Activated naive CD8-positive, alpha-beta T cell treated with anti-CD3 and anti-CD28 coated beads, Interleukin-2, amount 10 ng/mL, durations not matched to agents 7 days and 5 days (primary cell): Measurements from ENCODE around the gene GBP6. TPM values are rescaled to one million over a fixed set of nuclear protein-coding genes. Genes with fewer than 3 reads are reported as not detected.
A peak's percentile ranks its signal among the peaks of the same experiment; 100 is the strongest.
"Not testable (repeated sequence)": the region's sequence is repeated elsewhere in the genome, so short reads cannot be mapped to it uniquely, and the experiment has no call there.

Experiments used
- ATAC-seq: fragments of 150-1000 bp; cut with Tn5 transposase; one replicate; pipeline ENCODE4 v1.10.0; 2021; ENCODE audit warnings: low read depth, moderate library complexity
- POLR2A ChIA-PET: fragments of 350-600 bp; sonication (Branson Sonifier 250); formaldehyde crosslinking; loops from one replicate; lab custom pipeline; 2021; ENCODE audit warnings: antibody characterized with exemption; lab: Charles Lee
- DNase-seq: peaks from one replicate; pipeline ENCODE4 v3.0.0; 2021
- H3K27ac Mint-ChIP-seq: one replicate; pipeline ENCODE4 v1.8.0; 2022; ENCODE audit warnings: mild to moderate bottlenecking, mixed read lengths
- H3K27me3 Mint-ChIP-seq: one replicate; pipeline ENCODE4 v1.8.0; 2022; ENCODE audit warnings: mild to moderate bottlenecking, moderate library complexity, mixed read lengths
- H3K36me3 Mint-ChIP-seq: one replicate; pipeline ENCODE4 v1.8.0; 2021; ENCODE audit warnings: mild to moderate bottlenecking, mixed read lengths
- H3K4me1 Mint-ChIP-seq: one replicate; pipeline ENCODE4 v1.8.0; 2021; ENCODE audit warnings: mixed read lengths
- H3K4me3 Mint-ChIP-seq: one replicate; pipeline ENCODE4 v1.8.0; 2022; ENCODE audit warnings: mild to moderate bottlenecking, moderate library complexity, mixed read lengths
- H3K9me3 Mint-ChIP-seq: one replicate; pipeline ENCODE4 v1.8.0; 2021; ENCODE audit warnings: mixed read lengths
- total RNA-seq, 2 experiments: library from RNA; stranded (reverse); gene quantifications; one replicate each; pipeline ENCODE4 v1.2.3, GENCODE V29; 2021

Gene GBP6, protein sequence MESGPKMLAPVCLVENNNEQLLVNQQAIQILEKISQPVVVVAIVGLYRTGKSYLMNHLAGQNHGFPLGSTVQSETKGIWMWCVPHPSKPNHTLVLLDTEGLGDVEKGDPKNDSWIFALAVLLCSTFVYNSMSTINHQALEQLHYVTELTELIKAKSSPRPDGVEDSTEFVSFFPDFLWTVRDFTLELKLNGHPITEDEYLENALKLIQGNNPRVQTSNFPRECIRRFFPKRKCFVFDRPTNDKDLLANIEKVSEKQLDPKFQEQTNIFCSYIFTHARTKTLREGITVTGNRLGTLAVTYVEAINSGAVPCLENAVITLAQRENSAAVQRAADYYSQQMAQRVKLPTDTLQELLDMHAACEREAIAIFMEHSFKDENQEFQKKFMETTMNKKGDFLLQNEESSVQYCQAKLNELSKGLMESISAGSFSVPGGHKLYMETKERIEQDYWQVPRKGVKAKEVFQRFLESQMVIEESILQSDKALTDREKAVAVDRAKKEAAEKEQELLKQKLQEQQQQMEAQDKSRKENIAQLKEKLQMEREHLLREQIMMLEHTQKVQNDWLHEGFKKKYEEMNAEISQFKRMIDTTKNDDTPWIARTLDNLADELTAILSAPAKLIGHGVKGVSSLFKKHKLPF
- total RNA-seq, result under 1 TPM; 0.23 to 0.47 TPM

DNA sequence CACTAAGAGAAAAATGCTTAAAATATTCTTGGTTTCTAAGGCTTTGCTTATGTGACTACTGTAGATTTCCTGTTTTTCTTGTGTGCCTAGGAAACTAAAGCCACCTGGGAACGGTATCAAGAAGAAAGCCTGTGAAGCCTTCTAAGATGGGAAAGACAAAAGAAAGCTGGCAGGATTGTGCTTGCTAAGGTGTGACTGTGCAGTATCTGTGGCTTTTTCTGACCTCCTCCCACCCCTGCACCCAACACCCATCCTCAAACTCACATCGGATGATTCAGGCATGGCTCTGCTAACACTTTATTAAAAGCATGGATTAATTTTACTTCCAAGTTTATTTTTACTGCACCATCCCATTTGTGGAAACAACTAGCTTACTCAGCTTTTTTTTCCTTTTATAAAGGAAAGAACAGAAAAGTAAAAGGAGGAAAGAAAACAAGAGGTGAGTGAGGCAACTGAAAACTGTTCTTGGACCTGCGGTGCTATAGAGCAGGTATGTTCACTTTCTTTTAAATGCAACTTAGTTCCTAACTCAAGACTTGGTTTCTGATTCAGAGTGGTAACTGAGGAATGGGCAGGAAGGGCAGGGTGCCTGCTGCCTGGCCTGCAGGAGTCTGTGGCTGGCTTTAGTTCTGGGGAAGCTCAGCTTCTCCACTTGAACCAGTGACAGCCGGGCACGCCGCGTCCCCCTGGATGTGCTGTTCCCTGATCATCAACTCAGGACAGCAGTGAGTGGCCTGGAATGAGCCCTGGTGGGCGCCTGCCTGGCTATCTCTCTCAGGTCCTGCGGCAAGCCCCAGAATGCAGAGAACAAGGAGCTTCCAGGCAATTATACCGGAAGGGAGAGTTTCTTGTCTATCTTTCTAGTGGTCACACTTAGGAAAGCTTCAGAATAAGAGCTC, at the start of gene GBP6:
GBP6 (plus strand) TSS at position 422 of the 899 bp plus-strand sequence. CDS start 4,493 bp downstream, outside the sequence.
- peak within 1 kb of the TSS; percentile 66 for H3K27ac Mint-ChIP-seq
- peak within 1 kb of the TSS; percentile 52 for H3K4me3 Mint-ChIP-seq
- H3K9me3 Mint-ChIP-seq, result peaks cover under 1% of the 10 kb centered on the region
- ATAC-seq, result no peak
- no peak for DNase-seq
- peaks cover 16% of the 10 kb centered on the region for H3K4me1 Mint-ChIP-seq
- no peaks in the 10 kb centered on the region for H3K36me3 Mint-ChIP-seq
- POLR2A ChIA-PET, result interaction anchor here (1.1 kb wide), 1 partner anchor 342 kb away, joined by 4 read pairs; no protein-coding TSS in a partner anchor
- H3K27me3 Mint-ChIP-seq, result peaks cover 2% of the 10 kb centered on the region

DNA sequence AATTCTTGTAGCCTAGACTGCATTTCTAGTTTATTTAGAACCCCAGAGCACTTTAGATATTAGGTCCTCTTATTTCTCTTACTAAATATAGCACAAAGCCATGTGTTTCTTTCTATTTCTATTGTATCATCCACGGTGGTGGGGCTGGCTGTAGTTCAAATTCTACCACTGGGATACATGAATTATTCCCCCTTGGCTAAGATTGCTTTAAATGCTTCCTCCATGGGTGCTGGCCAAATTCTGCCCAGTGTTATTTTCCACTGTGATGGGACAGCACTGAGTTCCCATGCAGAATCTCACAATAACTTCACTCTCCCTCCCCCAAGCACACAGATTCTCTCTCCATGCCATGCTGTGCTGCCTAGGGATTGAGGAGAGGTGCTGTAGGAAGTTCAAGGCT, 41.5 kb upstream of the GBP6 start:
- H3K27ac Mint-ChIP-seq, result no peak overlapping the region
- H3K9me3 Mint-ChIP-seq, result peaks cover 51% of the 10 kb centered on the region
- H3K4me1 Mint-ChIP-seq, result no peaks in the 10 kb centered on the region
- DNase-seq, result no peak
- POLR2A ChIA-PET, result interaction anchor here (0.9 kb wide), 1 partner anchor 12 kb away, joined by 3 read pairs; no protein-coding TSS in a partner anchor
- H3K36me3 Mint-ChIP-seq, result peaks cover 39% of the 10 kb centered on the region
- ATAC-seq, result no peak
- no peak overlapping the region for H3K4me3 Mint-ChIP-seq
- H3K27me3 Mint-ChIP-seq, result no peaks in the 10 kb centered on the region

DNA sequence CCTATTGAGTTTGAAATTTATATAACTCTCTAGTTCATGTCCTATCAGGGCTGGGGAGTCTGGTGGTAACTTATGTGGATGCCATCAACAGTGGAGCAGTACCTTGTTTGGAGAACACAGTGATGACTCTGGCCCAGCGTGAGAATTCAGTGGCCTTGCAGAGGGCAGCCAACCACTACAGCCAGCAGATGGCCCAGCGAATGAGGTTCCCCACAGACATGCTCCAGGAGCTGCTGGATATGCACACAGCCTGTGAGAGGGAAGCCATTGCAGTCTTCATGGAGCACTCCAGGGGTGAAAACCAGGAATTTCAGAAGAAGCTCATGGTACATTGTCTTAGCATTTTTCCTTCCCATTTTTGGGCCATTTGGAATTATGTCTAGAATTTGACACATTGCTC, 32.0 kb upstream of the GBP6 start:
- no peaks in the 10 kb centered on the region for H3K27me3 Mint-ChIP-seq
- peaks cover 21% of the 10 kb centered on the region for H3K36me3 Mint-ChIP-seq
- H3K4me3 Mint-ChIP-seq, result no peak overlapping the region
- POLR2A ChIA-PET, result no interaction called here
- ATAC-seq, result no peak
- peaks cover 5% of the 10 kb centered on the region for H3K4me1 Mint-ChIP-seq
- no peak overlapping the region for H3K27ac Mint-ChIP-seq
- peaks cover 25% of the 10 kb centered on the region for H3K9me3 Mint-ChIP-seq
- no peak for DNase-seq

DNA sequence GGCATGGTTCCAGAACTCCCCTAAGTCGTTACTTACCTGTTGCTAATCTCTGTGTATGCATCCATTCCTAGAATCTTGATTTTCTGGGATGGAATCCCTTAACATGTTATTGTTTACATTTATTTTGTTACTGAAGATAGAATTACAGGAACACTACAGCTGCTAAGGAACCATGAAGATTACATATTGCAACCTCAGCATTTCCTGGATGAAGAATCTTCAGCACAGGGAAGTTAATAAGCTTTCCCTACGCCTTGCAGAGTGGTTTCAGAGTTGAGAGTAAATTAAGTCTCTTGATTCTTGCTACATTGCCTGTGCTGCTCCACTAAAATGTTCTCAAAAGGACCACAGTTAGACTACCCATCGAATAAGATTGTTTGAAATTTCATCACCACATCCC, 31.4 kb upstream of the GBP6 start:
- POLR2A ChIA-PET, result no interaction called here
- Mint-ChIP-seq H3K4me3 (no peak overlapping the region), H3K4me1 (peaks cover 5% of the 10 kb centered on the region), H3K27ac (no peak overlapping the region), H3K9me3 (peaks cover 21% of the 10 kb centered on the region), H3K27me3 (no peaks in the 10 kb centered on the region), H3K36me3 (peaks cover 17% of the 10 kb centered on the region)
- ATAC-seq (no peak), DNase-seq (no peak)

DNA sequence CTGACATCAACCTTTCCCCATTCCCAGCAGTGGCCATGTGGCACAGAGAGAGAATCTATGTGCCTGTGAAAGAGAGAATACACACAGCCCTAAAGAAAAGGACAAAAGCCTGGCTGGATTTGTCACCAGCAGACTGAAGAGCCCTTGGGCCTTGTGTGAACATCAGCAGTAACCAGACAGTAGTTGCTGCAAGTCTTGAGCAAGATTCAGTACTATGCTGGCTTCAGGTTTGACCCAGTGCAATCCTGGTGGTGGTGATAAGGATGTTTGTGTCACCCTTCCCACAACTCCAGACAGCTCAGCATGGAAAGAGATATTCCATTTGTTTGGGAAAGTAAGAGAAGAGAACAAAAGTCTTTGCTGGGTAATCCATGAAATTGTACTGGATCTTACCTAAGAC, 28.4 kb upstream of the GBP6 start:
- Mint-ChIP-seq H3K4me1 (peaks cover 5% of the 10 kb centered on the region), H3K27ac (no peak overlapping the region), H3K36me3 (peaks cover 13% of the 10 kb centered on the region), H3K4me3 (no peak overlapping the region), H3K9me3 (peaks cover 19% of the 10 kb centered on the region), H3K27me3 (no peaks in the 10 kb centered on the region)
- DNase-seq (no peak), ATAC-seq (no peak)
- POLR2A ChIA-PET, result no interaction called here

DNA sequence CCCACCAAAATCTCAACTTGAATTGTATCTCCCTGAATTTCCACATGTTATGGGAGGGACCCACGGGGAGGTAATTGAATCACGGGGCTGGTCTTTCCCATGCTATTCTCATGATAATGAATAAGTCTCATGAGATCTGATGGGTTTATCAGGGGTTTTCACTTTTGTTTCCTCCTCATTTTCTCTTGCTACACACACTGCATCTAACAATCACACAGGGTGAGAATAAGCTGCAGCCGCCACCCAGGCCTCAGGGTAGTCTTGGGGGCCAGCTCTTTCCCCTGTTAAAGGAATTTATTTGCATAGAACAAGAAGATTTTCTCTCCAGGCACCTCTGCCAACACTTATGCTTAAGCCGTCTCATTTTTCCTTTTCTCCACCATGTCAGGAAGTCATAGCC, 26.0 kb upstream of the GBP6 start:
- no peak for DNase-seq
- POLR2A ChIA-PET, result no interaction called here
- Mint-ChIP-seq H3K9me3 (peaks cover 15% of the 10 kb centered on the region), H3K27ac (no peak overlapping the region), H3K36me3 (peaks cover 11% of the 10 kb centered on the region), H3K4me1 (no peaks in the 10 kb centered on the region), H3K27me3 (no peaks in the 10 kb centered on the region), H3K4me3 (no peak overlapping the region)
- ATAC-seq, result no peak

DNA sequence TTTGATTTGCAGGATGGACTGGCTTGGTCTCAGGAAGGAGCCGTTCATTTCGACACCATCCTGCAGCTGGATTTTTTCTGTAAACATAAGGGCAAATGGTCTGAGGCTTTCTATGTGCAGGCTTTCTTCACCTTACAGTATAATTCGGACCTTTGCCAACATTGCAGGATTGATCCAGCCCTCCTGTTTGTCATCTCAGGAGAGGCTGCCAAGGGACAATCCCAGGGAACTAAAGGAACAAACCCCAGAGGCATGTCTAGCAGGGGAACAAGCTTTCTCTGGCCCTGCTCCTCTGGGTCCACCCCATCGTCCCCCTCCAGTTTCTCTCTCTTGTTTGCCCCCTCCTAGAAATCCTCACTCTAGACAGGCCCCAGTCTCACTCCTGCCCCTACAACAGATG, 24.8 kb upstream of the GBP6 start:
- ATAC-seq (no peak), DNase-seq (no peak)
- peaks cover 13% of the 10 kb centered on the region for H3K36me3 Mint-ChIP-seq
- POLR2A ChIA-PET, result no interaction called here
- H3K4me1 Mint-ChIP-seq, result no peaks in the 10 kb centered on the region
- H3K9me3 Mint-ChIP-seq, result peaks cover 20% of the 10 kb centered on the region
- no peaks in the 10 kb centered on the region for H3K27me3 Mint-ChIP-seq
- no peak overlapping the region for H3K27ac Mint-ChIP-seq
- H3K4me3 Mint-ChIP-seq, result no peak overlapping the region

DNA sequence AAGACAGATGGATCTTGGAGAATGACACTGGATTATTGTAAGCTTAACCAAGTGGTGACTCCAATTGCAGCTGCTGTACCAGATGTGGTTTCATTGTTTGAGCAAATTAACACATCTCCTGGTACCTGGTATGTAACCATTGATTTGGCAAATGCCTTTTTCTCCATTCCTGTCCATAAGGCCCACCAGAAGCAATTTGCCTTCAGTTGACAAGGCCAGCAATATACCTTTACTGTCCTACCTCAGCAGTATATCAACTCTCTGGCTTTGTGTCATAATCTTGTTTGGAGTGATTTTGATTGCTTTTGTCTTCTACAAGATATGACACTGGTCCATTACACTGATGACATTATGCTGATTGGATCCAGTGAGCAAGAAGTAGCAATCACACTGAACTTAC, 18.4 kb upstream of the GBP6 start:
- POLR2A ChIA-PET, H3K27ac Mint-ChIP-seq, H3K36me3 Mint-ChIP-seq, H3K4me3 Mint-ChIP-seq, DNase-seq, H3K27me3 Mint-ChIP-seq, H3K4me1 Mint-ChIP-seq, ATAC-seq: not testable (repeated sequence)
- peaks cover 19% of the 10 kb centered on the region for H3K9me3 Mint-ChIP-seq

DNA sequence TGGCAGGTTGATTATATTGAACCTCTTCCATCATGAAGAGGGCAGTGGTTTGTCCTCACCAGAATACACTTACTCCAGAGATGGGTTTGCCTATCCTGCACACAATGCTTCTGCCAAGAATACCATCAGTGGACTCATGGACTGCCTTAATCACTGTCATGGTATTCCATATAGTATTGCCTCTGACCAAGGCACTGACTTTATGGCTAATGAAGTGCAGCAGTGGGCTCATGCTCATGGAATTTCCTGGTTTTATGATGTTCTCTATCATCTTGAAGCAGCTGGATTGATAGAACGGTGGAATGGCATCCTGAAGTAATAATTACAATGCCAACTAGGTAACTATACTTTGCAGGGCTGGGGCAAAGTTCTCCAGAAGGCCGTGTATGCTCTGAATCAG, 16.6 kb upstream of the GBP6 start:
- DNase-seq (no peak), ATAC-seq (no peak)
- Mint-ChIP-seq H3K4me3 (no peak overlapping the region), H3K27ac (no peak overlapping the region), H3K9me3 (peaks cover 19% of the 10 kb centered on the region), H3K4me1 (peaks cover 8% of the 10 kb centered on the region), H3K36me3 (peaks cover 7% of the 10 kb centered on the region), H3K27me3 (no peaks in the 10 kb centered on the region)
- POLR2A ChIA-PET, result no interaction called here

DNA sequence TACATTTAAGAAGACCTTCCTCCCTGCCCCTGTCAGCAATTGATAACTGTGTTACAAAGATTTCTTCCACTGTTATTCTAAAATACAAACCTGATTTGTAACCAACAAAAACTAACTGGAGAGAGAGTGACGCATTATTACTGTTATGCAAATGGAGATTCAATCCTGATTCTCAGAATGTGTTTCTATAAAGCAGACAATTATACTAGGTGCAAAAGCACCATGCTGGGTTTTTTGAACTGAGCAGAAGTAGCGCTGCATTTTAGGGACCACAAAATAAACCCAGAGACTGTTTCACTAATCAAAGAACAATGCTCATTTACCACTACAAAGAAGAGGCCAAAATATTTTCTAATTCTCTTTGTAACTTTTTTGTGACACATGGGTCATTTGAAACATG, 13.6 kb upstream of the GBP6 start:
- DNase-seq, result no peak
- H3K36me3 Mint-ChIP-seq, result peaks cover 11% of the 10 kb centered on the region
- POLR2A ChIA-PET, result interaction anchor here (0.6 kb wide), 1 partner anchor 81 kb away, joined by 4 read pairs; no protein-coding TSS in a partner anchor
- H3K9me3 Mint-ChIP-seq, result peaks cover 11% of the 10 kb centered on the region
- no peaks in the 10 kb centered on the region for H3K27me3 Mint-ChIP-seq
- H3K4me3 Mint-ChIP-seq, result no peak overlapping the region
- ATAC-seq, result no peak
- H3K4me1 Mint-ChIP-seq, result peaks cover 15% of the 10 kb centered on the region
- no peak overlapping the region for H3K27ac Mint-ChIP-seq

DNA sequence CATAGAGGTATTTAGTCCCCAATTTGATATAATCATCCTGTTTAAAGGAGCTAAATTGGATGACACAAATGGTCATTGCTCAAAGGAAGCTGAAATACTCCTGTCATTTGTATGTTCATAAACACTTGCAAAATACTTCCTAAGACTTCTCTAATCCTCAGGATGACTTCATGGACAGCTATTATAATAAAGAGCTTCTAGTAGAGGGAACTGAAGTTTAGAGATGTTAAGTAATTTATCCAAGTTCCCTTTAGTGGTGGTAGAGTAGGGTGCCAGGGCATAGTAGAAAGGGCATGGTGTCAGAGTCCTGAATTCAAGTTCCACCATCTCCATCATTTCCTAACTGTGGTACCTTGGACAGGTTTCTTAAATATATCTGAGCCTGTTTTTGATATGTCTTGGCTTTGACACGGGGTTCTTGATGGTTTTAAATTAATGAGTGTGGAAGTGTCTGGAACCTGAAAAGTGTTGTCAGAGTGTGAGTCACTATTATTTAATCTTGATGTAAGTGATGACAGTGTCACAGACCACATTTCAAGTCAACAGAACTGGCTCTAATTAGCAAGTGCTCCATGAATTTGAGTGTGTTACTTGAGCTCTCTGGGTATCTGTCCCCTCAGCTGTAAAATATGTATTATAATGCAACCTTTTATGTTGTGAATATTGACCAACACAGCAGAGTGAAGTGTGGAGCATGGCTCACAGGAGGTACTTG, 12.1 kb upstream of the GBP6 start:
- peaks cover 24% of the 10 kb centered on the region for H3K4me1 Mint-ChIP-seq
- no peak for ATAC-seq
- no peak overlapping the region for H3K27ac Mint-ChIP-seq
- POLR2A ChIA-PET, result no interaction called here
- peaks cover 7% of the 10 kb centered on the region for H3K9me3 Mint-ChIP-seq
- no peaks in the 10 kb centered on the region for H3K27me3 Mint-ChIP-seq
- peaks cover 13% of the 10 kb centered on the region for H3K36me3 Mint-ChIP-seq
- no peak overlapping the region for H3K4me3 Mint-ChIP-seq
- no peak for DNase-seq

DNA sequence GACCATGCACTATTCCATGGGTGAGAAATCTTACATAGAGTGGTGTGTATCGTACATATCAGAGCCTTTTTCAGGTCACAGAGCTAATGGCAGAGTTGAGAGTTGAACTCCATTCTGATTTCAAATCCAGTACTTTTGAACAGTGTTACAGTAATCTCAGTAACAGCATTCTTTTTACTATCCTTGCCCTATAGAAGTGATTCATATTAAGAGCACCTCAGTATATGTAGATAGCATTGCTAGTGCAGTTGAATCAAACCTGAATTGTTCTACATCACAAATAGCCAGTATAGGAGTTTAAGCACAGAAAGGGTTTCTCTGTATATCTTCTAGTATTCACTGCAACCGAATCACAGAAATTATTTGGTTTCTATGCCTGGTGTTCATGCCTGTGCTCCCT, 11.4 kb upstream of the GBP6 start:
- no peak overlapping the region for H3K4me3 Mint-ChIP-seq
- H3K9me3 Mint-ChIP-seq, result peaks cover 7% of the 10 kb centered on the region
- no peak for ATAC-seq
- peaks cover 30% of the 10 kb centered on the region for H3K4me1 Mint-ChIP-seq
- H3K27ac Mint-ChIP-seq, result no peak overlapping the region
- POLR2A ChIA-PET, result no interaction called here
- peaks cover 12% of the 10 kb centered on the region for H3K36me3 Mint-ChIP-seq
- DNase-seq, result no peak
- H3K27me3 Mint-ChIP-seq, result no peaks in the 10 kb centered on the region
